Activated CD4-positive, alpha-beta memory T cell treated with anti-CD3 and anti-CD28 coated beads for 36 hours (primary cell): Measurements from ENCODE around the gene DKC1. TPM values are rescaled to one million over a fixed set of nuclear protein-coding genes. Genes with fewer than 3 reads are reported as not detected.
"Not testable (repeated sequence)": the region's sequence is repeated elsewhere in the genome, so short reads cannot be mapped to it uniquely, and the experiment has no call there.

Source experiments
- CTCF ChIA-PET: fragments of 350-600 bp; sonication (Branson Sonifier 250); formaldehyde crosslinking; loops from one replicate; lab custom pipeline; 2021; ENCODE audit warnings: antibody characterized with exemption, inconsistent platforms; lab: Charles Lee
- POLR2A ChIA-PET: fragments of 350-600 bp; sonication (Branson Sonifier 250); formaldehyde crosslinking; loops from one replicate; lab custom pipeline; 2021; ENCODE audit warnings: antibody characterized with exemption; lab: Charles Lee
- DNase-seq: peaks from one replicate; pipeline ENCODE4 v3.0.0-alpha.2; 2020
- H3K27ac Mint-ChIP-seq: one replicate; pipeline ENCODE4 v1.8.0; 2021; ENCODE audit warnings: mixed read lengths
- H3K27me3 Mint-ChIP-seq: one replicate; pipeline ENCODE4 v1.8.0; 2021; ENCODE audit warnings: mixed read lengths
- H3K36me3 Mint-ChIP-seq: one replicate; pipeline ENCODE4 v1.8.0; 2021; ENCODE audit warnings: mixed read lengths
- H3K4me1 Mint-ChIP-seq: one replicate; pipeline ENCODE4 v1.8.0; 2021; ENCODE audit warnings: low read depth, mixed read lengths
- H3K4me3 Mint-ChIP-seq: one replicate; pipeline ENCODE4 v1.8.0; 2021; ENCODE audit warnings: mild to moderate bottlenecking, mixed read lengths
- H3K9me3 Mint-ChIP-seq: one replicate; pipeline ENCODE4 v1.8.0; 2021; ENCODE audit warnings: mixed read lengths
- intact Hi-C: fragments of 100-400 bp; cut with micrococcal nuclease; formaldehyde crosslinking; loops from one replicate; pipeline ENCODE4 v1.15.1; 2023
- total RNA-seq, 2 experiments: library from RNA; stranded (reverse); gene quantifications; one replicate each; pipeline ENCODE4 v1.2.3, GENCODE V29; 2021

The DKC1 gene
- total RNA-seq, 2 experiments from 2014 or later, result 94.0 to 95.5 TPM

- no peak for DNase-seq
- peaks cover 5% of the 10 kb centered on the region for H3K27me3 Mint-ChIP-seq
- no peak overlapping the region for H3K27ac Mint-ChIP-seq
- H3K36me3 Mint-ChIP-seq, result no peaks in the 10 kb centered on the region
- no peaks in the 10 kb centered on the region for H3K4me1 Mint-ChIP-seq
- POLR2A ChIA-PET, result no interaction called here
- H3K4me3 Mint-ChIP-seq, result no peak overlapping the region
- no peaks in the 10 kb centered on the region for H3K9me3 Mint-ChIP-seq
- CTCF ChIA-PET, result no interaction called here
- intact Hi-C loops, result no loop called here
These were observed 51.1 kb downstream of the DKC1 start for GRCh38 chrX:154813801-154814200.

DNA sequence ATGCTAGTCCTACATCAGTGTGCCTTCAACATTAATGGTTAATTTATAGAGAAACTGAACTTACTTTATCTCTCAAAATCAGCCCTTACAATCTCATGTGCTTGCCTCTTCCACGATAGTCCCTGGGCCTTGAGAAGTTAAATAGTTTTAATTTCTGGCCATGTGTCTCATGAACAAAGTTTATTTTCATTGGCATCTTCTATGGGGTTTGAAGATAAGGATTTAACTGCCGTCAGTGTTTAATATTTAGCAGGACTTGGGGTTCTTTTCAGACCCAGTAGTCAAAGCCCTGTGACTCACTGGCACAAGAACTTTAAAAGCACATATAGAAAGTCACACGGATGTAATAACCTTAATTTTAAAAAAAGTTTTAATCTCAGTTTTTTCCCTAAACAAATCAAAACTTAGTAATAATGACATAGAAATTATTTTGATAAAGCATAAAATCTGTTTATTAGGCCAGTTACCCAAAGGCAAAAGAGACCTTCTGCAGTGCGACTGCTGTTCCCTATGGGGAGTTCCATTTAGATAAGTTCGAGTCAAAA, 52.7 kb downstream of the DKC1 start:
- POLR2A ChIA-PET, result no interaction called here
- no peak overlapping the region for H3K4me3 Mint-ChIP-seq
- CTCF ChIA-PET, result no interaction called here
- H3K9me3 Mint-ChIP-seq, result no peaks in the 10 kb centered on the region
- intact Hi-C loops, result no loop called here
- H3K4me1 Mint-ChIP-seq, result no peaks in the 10 kb centered on the region
- no peak overlapping the region for H3K27ac Mint-ChIP-seq
- no peaks in the 10 kb centered on the region for H3K36me3 Mint-ChIP-seq
- DNase-seq, result no peak
- peaks cover 5% of the 10 kb centered on the region for H3K27me3 Mint-ChIP-seq

GRCh38 chrX:154816326-154816898, 53.7 kb downstream of the DKC1 start:
- intact Hi-C loops, H3K36me3 Mint-ChIP-seq, H3K4me1 Mint-ChIP-seq, DNase-seq, H3K9me3 Mint-ChIP-seq, CTCF ChIA-PET, H3K27me3 Mint-ChIP-seq, H3K4me3 Mint-ChIP-seq, H3K27ac Mint-ChIP-seq, POLR2A ChIA-PET: not testable (repeated sequence)

DNA sequence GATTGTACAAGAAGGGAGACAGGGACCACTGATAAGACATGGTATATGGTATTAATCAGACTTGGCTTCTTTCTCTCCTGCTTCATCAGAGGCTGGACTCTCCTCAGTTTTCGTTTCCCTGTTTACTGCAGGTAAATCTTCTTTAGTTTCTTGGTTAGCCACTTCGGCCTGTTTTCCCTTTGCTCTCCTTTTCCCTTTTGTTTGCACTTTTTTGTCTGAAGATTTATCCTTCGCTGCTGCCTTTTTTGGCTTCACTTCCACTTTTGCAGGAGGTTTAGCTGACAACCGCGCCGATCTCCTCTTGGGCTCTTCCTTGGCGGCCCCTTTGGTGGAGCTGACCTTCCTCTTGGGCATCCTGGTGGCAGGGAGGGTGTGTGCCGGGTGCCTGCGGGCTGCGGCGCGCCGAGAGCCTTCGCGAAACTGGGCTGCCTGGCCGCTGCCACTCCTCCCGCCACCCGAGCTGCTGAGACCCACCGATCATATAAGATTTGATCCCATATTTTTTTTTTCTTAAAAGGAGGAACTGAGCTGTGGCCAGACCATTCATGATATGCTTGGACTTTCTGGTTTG, 54.5 kb downstream of the DKC1 start:
- intact Hi-C loops, POLR2A ChIA-PET, H3K9me3 Mint-ChIP-seq, DNase-seq, H3K4me1 Mint-ChIP-seq, H3K4me3 Mint-ChIP-seq, H3K27me3 Mint-ChIP-seq, H3K27ac Mint-ChIP-seq, H3K36me3 Mint-ChIP-seq, CTCF ChIA-PET: not testable (repeated sequence)

- POLR2A ChIA-PET, result no interaction called here
- CTCF ChIA-PET, result no interaction called here
- intact Hi-C loops, result no loop called here
These were observed 56.5 kb downstream of the DKC1 start for GRCh38 chrX:154818916-154819770.

DNA sequence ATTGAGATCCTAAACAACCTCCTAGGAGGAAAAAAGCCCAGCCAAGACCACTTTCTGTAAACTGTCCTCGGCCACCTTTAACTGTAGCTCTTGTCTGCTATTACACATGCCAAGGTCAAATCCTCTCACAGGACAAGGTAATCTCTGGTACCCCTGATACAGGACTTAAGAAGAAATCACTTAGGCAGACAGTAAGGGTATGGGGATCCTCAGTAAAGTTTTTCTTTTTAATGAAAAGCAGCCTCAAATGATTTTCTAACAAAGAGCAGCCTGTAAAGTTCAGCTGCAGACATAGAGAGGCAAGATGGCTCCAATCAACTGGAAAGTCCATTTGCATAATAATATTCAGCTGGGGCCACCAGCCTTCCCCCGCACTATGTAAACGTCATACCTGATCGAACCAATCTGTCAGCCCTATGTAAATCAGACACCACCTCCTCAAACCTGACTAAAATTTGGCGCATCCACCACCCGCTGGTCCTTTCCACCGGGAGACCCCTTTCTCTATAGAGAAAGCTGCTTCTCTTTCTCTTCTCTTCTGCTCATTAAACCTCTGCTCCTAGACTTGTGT, 57.2 kb downstream of the DKC1 start:
- Mint-ChIP-seq H3K4me3 (no peak overlapping the region), H3K27ac (no peak overlapping the region), H3K9me3 (no peaks in the 10 kb centered on the region), H3K4me1 (no peaks in the 10 kb centered on the region), H3K27me3 (no peaks in the 10 kb centered on the region), H3K36me3 (no peaks in the 10 kb centered on the region)
- intact Hi-C loops, result no loop called here
- POLR2A ChIA-PET, result no interaction called here
- DNase-seq, result no peak
- CTCF ChIA-PET, result no interaction called here

More at GRCh38 chrX:154818916-154819770, 56.5 kb downstream of the DKC1 start:
- H3K9me3 Mint-ChIP-seq, result no peaks in the 10 kb centered on the region
- no peak overlapping the region for H3K27ac Mint-ChIP-seq
- no peaks in the 10 kb centered on the region for H3K27me3 Mint-ChIP-seq
- H3K4me1 Mint-ChIP-seq, result no peaks in the 10 kb centered on the region
- no peak overlapping the region for H3K4me3 Mint-ChIP-seq
- no peaks in the 10 kb centered on the region for H3K36me3 Mint-ChIP-seq
- DNase-seq, result no peak

- Mint-ChIP-seq H3K4me3 (no peak overlapping the region), H3K36me3 (no peaks in the 10 kb centered on the region), H3K4me1 (no peaks in the 10 kb centered on the region), H3K27me3 (no peaks in the 10 kb centered on the region), H3K9me3 (no peaks in the 10 kb centered on the region), H3K27ac (no peak overlapping the region)
- POLR2A ChIA-PET, result no interaction called here
- intact Hi-C loops, result no loop called here
- CTCF ChIA-PET, result interaction anchor here (0.9 kb wide), 1 partner anchor 10 kb away, joined by 3 read pairs; no protein-coding TSS in a partner anchor
- no peak for DNase-seq
These were observed 58.9 kb downstream of the DKC1 start for GRCh38 chrX:154821523-154821922.

DNA sequence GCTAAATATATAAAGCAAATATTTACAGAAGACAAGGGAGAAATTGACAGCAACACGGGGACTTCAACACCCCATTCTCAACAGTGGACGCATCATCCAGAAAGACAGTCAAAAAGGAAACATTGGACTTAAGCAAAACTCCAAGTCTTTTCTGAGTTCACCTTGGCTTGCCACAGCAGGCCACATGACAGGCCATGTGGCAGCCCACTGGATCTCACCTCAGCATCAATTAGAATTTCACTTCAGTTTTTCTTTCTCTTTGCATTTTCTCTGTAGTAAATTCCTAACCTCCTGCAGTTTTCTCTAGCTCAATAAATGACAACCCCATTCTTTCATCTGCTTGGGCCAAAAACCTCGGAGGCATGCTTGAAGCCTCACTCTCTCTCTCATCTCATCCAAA, 59.4 kb downstream of the DKC1 start:
- no peaks in the 10 kb centered on the region for H3K27me3 Mint-ChIP-seq
- POLR2A ChIA-PET, result no interaction called here
- DNase-seq, result no peak
- H3K4me3 Mint-ChIP-seq, result no peak overlapping the region
- H3K9me3 Mint-ChIP-seq, result no peaks in the 10 kb centered on the region
- H3K4me1 Mint-ChIP-seq, result no peaks in the 10 kb centered on the region
- no peak overlapping the region for H3K27ac Mint-ChIP-seq
- intact Hi-C loops, result no loop called here
- CTCF ChIA-PET, result interaction anchor here (0.9 kb wide), 1 partner anchor 10 kb away, joined by 3 read pairs; no protein-coding TSS in a partner anchor
- H3K36me3 Mint-ChIP-seq, result no peaks in the 10 kb centered on the region

GRCh38 chrX:154824638-154825037, 62.0 kb downstream of the DKC1 start:
- Mint-ChIP-seq H3K27me3 (no peaks in the 10 kb centered on the region), H3K36me3 (no peaks in the 10 kb centered on the region), H3K9me3 (no peaks in the 10 kb centered on the region), H3K4me3 (no peak overlapping the region), H3K4me1 (peaks cover 16% of the 10 kb centered on the region), H3K27ac (no peak overlapping the region)
- intact Hi-C loops, result no loop called here
- no peak for DNase-seq
- ChIA-PET POLR2A (no interaction called here), CTCF (no interaction called here)

DNA sequence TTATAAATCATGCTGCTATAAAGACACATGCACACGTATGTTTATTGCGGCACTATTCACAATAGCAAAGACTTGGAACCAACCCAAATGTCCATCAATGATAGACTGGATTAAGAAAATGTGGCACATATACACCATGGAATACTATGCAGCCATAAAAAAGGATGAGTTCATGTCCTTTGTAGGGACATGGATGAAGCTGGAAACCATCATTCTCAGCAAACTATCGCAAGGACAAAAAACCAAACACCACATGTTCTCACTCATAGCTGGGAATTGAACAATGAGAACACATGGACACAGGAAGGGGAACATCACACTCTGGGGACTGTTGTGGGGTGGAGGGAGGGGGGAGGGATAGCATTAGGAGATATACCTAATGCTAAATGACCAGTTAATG, 62.9 kb downstream of the DKC1 start:
- H3K9me3 Mint-ChIP-seq, H3K36me3 Mint-ChIP-seq, POLR2A ChIA-PET, H3K27me3 Mint-ChIP-seq, DNase-seq, H3K27ac Mint-ChIP-seq, H3K4me3 Mint-ChIP-seq, intact Hi-C loops, CTCF ChIA-PET: not testable (repeated sequence)
- H3K4me1 Mint-ChIP-seq, result peaks cover 20% of the 10 kb centered on the region
